ENCODE measurements around the gene PREPL. TPM values are rescaled to one million over a fixed set of nuclear protein-coding genes. Genes with fewer than 3 reads are reported as not detected.
"Not testable (repeated sequence)": the region's sequence is repeated elsewhere in the genome, so short reads cannot be mapped to it uniquely, and the experiment has no call there.

Gene PREPL
- total RNA-seq, 1 donor: 44.9 TPM

DNA sequence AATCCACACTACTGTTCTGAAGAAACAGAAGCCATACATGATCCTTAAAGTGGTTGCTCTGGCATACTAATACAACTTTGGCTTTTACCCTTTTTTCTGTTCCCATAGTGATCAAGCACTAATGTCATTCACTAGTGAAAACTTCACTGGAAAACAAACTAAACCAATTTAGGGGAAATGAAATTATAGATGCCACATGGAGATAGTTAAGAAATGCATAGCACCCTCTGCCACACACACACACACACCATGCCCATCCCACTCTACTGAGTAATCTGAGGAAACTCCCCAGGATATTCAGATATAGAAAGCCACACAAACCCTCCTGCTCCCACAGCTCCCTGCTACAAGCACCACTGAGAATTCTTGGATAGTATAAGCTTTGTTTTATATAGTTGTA lies 46.9 kb downstream of the PREPL start:
- Histone ChIP-seq H3K27me3 (ENCODE audit: insufficient read depth, low read length) (no peaks in the 10 kb centered on the region), H3K4me3 (ENCODE audit: insufficient read depth, low read length) (no peak overlapping the region), H4K20me1 (ENCODE audit: insufficient read depth, low read length) (no peaks in the 10 kb centered on the region), H2AFZ (ENCODE audit: low read length) (no peak overlapping the region), H3K4me2 (ENCODE audit: insufficient read depth, low read length) (no peak overlapping the region), H3K79me2 (ENCODE audit: insufficient read depth, low read length) (no peaks in the 10 kb centered on the region), H3K27ac (ENCODE audit: low read depth, low read length) (no peak overlapping the region), H3K36me3 (ENCODE audit: insufficient read depth, low read length) (peaks cover 37% of the 10 kb centered on the region), H3K9me3 (ENCODE audit: low read depth, low read length) (peaks cover 10% of the 10 kb centered on the region), H3K4me1 (ENCODE audit: insufficient read depth, low read length) (no peaks in the 10 kb centered on the region)
- TF ChIP-seq, protein P1, sequence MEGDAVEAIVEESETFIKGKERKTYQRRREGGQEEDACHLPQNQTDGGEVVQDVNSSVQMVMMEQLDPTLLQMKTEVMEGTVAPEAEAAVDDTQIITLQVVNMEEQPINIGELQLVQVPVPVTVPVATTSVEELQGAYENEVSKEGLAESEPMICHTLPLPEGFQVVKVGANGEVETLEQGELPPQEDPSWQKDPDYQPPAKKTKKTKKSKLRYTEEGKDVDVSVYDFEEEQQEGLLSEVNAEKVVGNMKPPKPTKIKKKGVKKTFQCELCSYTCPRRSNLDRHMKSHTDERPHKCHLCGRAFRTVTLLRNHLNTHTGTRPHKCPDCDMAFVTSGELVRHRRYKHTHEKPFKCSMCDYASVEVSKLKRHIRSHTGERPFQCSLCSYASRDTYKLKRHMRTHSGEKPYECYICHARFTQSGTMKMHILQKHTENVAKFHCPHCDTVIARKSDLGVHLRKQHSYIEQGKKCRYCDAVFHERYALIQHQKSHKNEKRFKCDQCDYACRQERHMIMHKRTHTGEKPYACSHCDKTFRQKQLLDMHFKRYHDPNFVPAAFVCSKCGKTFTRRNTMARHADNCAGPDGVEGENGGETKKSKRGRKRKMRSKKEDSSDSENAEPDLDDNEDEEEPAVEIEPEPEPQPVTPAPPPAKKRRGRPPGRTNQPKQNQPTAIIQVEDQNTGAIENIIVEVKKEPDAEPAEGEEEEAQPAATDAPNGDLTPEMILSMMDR (IDR thresholded peaks at IDR 0.05; ENCODE audit: extremely low read depth, low read depth, low read length): no peak
- DNase-seq (ENCODE audit: insufficient read length, low spot score, missing footprints): no peak

DNA sequence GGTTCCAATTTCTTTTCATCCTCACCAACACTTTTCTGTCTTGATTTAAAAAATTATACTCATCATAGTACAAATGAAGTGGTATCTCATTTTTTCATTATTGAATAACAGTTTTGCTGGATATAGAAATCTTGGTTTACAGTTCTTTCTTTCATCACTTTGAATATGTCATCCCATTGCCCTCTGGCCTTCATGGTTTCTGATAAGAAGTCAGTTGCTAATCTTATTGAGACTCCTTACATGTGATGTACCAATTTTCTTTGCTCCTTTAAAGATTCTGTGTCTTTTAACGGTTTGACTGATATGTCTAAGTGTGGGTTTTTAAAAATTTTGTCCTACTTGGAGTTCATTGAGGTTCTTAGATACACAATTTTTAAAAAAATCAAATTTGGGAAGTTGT lies 51.0 kb downstream of the PREPL start:
- H3K4me3 ChIP-seq (ENCODE audit: insufficient read depth, low read length): no peak overlapping the region
- H3K79me2 ChIP-seq (ENCODE audit: insufficient read depth, low read length): no peaks in the 10 kb centered on the region
- no peak overlapping the region for H3K27ac ChIP-seq (ENCODE audit: low read depth, low read length)
- H2AFZ ChIP-seq (ENCODE audit: low read length): no peak overlapping the region
- TF ChIP-seq, protein P1 (IDR thresholded peaks at IDR 0.05; ENCODE audit: extremely low read depth, low read depth, low read length): no peak
- no peak overlapping the region for H3K4me2 ChIP-seq (ENCODE audit: insufficient read depth, low read length)
- H3K36me3 ChIP-seq (ENCODE audit: insufficient read depth, low read length): peaks cover 35% of the 10 kb centered on the region
- DNase-seq (ENCODE audit: insufficient read length, low spot score, missing footprints): no peak
- H3K27me3 ChIP-seq (ENCODE audit: insufficient read depth, low read length): no peaks in the 10 kb centered on the region
- peaks cover 10% of the 10 kb centered on the region for H3K9me3 ChIP-seq (ENCODE audit: low read depth, low read length)
- no peaks in the 10 kb centered on the region for H3K4me1 ChIP-seq (ENCODE audit: insufficient read depth, low read length)
- no peaks in the 10 kb centered on the region for H4K20me1 ChIP-seq (ENCODE audit: insufficient read depth, low read length)

DNA sequence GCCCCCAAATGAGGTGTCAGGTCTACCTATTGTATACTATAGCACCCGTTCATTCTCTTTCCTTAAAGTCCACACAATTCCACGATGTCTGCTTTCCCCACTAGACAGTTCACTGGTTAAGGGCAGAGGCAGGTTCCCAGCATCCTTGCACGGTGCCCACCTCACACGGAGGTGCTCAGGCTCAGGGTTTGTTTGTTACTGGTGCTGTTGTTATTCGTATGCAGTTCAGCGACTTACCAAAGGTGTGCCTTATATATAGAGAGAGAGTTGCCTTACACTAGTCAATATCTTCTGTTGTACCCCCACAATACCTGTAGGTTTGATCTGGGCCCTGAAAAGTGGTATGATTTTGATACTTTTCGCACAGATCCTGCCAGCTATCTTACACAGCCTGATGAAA lies 55.4 kb downstream of the PREPL start:
- Histone ChIP-seq H3K27me3 (ENCODE audit: insufficient read depth, low read length) (no peaks in the 10 kb centered on the region), H3K4me2 (ENCODE audit: insufficient read depth, low read length) (no peak overlapping the region), H3K4me1 (ENCODE audit: insufficient read depth, low read length) (no peaks in the 10 kb centered on the region), H3K27ac (ENCODE audit: low read depth, low read length) (no peak overlapping the region), H3K36me3 (ENCODE audit: insufficient read depth, low read length) (no peaks in the 10 kb centered on the region), H4K20me1 (ENCODE audit: insufficient read depth, low read length) (peaks cover 3% of the 10 kb centered on the region), H3K79me2 (ENCODE audit: insufficient read depth, low read length) (no peaks in the 10 kb centered on the region), H3K9me3 (ENCODE audit: low read depth, low read length) (peaks cover 10% of the 10 kb centered on the region), H2AFZ (ENCODE audit: low read length) (no peak overlapping the region), H3K4me3 (ENCODE audit: insufficient read depth, low read length) (no peak overlapping the region)
- no peak for DNase-seq (ENCODE audit: insufficient read length, low spot score, missing footprints)
- TF ChIP-seq, protein P1 (IDR thresholded peaks at IDR 0.05; ENCODE audit: extremely low read depth, low read depth, low read length): no peak

DNA sequence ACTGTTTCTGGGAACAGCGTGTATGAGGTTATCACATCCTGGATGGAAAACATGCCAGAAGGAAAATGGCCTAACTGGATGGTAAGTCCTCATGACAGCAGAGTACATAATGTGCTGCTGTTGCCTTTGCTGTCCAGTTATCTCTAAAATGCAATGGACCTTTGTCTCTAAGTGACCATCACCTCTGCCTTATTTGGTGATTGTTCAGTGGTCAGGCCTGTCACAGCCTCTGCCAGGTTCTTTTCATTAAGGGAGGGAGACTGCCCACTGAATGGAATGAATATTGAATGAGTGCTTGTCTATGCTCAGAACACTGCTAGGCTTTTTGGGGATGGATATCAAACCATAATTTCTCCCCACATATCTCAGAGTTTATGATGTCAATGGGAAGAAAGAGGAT lies 57.0 kb downstream of the PREPL start:
- H3K4me1 ChIP-seq (ENCODE audit: insufficient read depth, low read length): no peaks in the 10 kb centered on the region
- H3K4me3 ChIP-seq (ENCODE audit: insufficient read depth, low read length): no peak overlapping the region
- H3K27ac ChIP-seq (ENCODE audit: low read depth, low read length): no peak overlapping the region
- no peak for DNase-seq (ENCODE audit: insufficient read length, low spot score, missing footprints)
- peaks cover 3% of the 10 kb centered on the region for H4K20me1 ChIP-seq (ENCODE audit: insufficient read depth, low read length)
- H3K36me3 ChIP-seq (ENCODE audit: insufficient read depth, low read length): no peaks in the 10 kb centered on the region
- no peaks in the 10 kb centered on the region for H3K27me3 ChIP-seq (ENCODE audit: insufficient read depth, low read length)
- TF ChIP-seq, protein P1 (IDR thresholded peaks at IDR 0.05; ENCODE audit: extremely low read depth, low read depth, low read length): no peak
- no peak overlapping the region for H3K4me2 ChIP-seq (ENCODE audit: insufficient read depth, low read length)
- H3K9me3 ChIP-seq (ENCODE audit: low read depth, low read length): no peaks in the 10 kb centered on the region
- H2AFZ ChIP-seq (ENCODE audit: low read length): no peak overlapping the region
- H3K79me2 ChIP-seq (ENCODE audit: insufficient read depth, low read length): no peaks in the 10 kb centered on the region

DNA sequence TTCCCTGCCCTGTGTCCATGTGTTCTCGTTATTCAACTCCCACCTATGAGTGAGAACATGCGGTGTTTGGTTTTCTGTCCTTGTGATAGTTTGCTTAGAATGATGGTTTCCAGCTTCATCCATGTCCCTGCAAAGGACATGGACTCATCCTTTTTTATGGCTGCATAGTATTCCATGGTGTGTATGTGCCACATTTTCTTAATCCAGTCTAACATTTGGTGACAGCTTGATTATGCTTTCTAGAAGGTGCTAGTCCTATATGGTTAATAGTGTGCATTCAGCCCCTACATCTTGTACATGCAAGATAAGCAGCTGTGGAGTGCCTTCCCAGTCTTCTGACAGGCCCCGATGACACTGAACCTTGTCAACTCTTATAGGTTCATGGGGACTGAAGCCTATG lies 57.5 kb downstream of the PREPL start:
- not testable (repeated sequence) for H3K79me2 ChIP-seq (ENCODE audit: insufficient read depth, low read length); H3K36me3 ChIP-seq (ENCODE audit: insufficient read depth, low read length); H3K4me3 ChIP-seq (ENCODE audit: insufficient read depth, low read length); H3K4me2 ChIP-seq (ENCODE audit: insufficient read depth, low read length); H4K20me1 ChIP-seq (ENCODE audit: insufficient read depth, low read length); H2AFZ ChIP-seq (ENCODE audit: low read length); H3K9me3 ChIP-seq (ENCODE audit: low read depth, low read length); H3K4me1 ChIP-seq (ENCODE audit: insufficient read depth, low read length); H3K27ac ChIP-seq (ENCODE audit: low read depth, low read length); H3K27me3 ChIP-seq (ENCODE audit: insufficient read depth, low read length); DNase-seq (ENCODE audit: insufficient read length, low spot score, missing footprints)

All from osteoblast (primary cell).